HG03095 (cell line): ENCODE results near the gene PRDM4.

Experiments
- ATAC-seq: cut with Tn5 transposase; IDR thresholded peaks from one replicate; pipeline ENCODE4 v1.9.1; 2021; ENCODE audit warnings: moderate library complexity; ENCODE audit not compliant: unreplicated experiment

The PRDM4 gene

DNA sequence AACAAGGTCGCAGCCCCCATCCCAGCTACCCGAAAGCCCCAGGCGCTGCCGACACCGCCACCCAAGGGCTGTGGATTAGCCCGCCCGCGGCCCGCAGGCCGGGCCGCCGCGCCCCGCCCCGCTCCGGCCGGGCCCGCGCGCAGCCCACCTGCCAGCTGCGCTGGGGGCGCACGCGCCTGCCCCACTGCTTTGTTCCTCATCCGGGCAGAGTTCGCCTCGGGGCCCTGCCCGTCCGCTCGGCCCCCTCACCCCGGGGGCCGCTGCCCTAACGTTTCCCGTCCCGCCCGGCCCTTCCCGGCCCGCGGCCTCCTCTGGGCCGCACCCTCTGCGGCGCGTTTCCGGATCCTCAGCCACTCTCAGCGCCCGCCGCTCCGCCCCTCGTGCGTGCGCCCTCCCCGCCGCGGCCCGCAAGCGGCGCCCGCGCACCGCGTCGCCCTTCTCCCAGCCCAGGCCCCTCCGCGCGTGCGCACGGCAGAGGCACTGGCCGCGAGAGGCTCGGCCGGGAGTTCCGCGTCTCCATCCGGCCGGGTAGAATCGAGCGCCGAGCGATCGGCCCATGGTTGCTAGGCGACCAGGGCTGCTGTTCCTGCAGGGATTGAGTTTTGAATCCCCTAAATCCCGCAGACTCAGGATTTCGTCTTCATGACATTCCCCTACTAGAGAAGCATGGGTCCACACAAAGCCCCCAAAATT is at the start of gene PRDM4:
Gene PRDM4 (minus strand): TSS at position 329 of the 693 bp plus-strand sequence. CDS start 622 bp downstream, outside the sequence.
- ATAC-seq = peak; percentile 93

GRCh38 chr12:107807471-107808150 is 46.7 kb upstream of the PRDM4 start:
- no peak for ATAC-seq

DNA sequence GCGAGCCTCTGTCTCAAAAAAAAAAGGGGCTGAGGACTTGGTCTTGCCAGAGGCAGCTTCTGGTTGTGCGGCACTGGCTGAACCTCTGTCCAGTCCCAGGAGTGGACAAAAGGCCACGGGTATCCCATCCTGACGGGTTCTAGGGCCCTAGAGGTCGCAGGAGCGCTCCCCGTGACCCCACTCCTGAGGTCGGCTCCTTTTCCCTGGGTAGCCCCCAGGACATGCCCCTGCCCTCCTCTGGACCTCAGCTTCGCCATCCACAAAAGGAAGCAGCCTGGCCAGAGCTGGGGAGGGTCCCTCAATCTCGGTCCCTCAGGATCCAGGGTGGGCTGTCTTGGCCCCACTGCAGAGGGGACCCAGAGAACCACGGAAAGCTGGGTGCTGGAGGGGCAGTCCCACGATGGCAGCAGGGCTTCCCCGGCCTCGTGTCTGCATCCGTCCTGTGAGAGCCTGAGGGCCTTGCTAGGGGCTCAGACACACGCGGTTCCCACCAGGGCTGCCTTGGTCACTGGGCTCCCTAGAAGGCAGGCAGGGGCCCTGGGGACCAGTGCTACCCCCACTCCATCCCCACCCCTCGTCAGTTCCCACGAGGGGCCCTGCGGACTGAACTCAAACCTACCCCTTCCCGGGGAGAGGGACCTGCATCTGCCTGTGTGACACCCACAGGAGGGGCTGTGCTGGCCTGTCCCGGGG is 44.7 kb upstream of the PRDM4 start:
- ATAC-seq = no peak

GRCh38 chr12:107803092-107803491 is 42.2 kb upstream of the PRDM4 start:
- no peak for ATAC-seq

DNA sequence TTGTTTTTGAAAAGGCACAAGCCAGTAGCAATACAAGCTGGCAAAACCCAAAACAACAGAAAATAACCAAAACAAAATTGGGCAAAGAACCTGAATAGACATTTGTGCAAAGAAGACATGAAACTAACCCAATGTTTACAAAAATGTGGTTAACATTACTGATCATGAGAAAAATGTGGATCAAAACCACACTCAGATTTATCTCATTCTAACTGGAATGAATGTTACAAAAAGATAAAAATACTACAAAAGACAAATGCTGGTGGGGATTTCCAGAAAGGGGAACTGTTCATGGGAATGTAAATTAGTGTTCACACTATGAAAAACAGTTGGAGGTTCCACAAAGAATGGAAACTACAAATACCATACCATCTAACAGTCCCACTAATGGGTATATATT is 40.2 kb upstream of the PRDM4 start:
- ATAC-seq = no peak

DNA sequence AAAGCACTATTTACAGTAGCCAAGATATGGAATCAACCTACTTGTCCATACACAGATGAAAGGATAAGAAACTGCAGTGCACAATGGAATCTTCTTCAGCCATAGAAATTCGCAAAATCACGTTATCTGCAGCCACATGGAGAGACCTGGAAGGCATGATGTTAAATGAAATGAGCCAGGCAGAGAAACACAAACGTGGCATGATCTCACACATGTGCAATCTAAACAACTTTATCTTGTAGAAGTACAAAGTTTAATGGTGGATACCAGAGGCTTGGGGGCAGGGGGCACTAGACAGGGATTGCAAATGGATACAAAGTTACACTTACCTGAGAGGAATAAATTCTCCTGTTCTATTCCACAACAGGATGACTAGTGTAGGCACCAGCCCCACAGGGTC is 37.6 kb upstream of the PRDM4 start:
- no peak for ATAC-seq

GRCh38 chr12:107794451-107794850 is 33.5 kb upstream of the PRDM4 start:
- no peak for ATAC-seq

DNA sequence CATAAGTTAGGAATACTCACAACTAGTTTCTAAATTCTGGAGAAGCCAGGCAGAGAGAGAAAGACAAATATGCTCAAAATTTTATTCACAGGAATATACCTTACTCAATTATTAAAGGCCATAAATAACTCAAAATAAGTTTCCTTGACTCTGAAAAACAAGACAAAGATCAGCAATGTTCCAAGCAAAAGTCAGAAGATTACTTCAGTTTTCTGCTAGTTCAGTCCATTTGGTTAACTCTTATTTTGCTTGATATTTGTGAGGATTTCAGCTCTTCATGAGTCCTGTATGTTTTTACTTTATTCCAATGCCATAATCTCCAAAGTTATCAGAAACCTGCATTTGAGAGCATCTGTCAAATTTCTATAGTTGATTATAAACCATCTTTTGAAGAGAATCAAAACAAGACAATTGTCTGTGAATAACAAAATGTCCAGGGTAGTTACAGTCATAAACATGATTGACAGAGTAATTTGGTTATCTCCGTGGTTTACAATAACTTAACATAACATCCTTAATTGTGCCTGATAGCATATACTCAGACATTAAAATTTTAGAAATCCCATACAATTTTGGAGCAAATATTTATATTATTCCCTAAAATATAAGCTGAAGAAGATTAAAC is 30.6 kb upstream of the PRDM4 start:
- ATAC-seq = no peak

DNA sequence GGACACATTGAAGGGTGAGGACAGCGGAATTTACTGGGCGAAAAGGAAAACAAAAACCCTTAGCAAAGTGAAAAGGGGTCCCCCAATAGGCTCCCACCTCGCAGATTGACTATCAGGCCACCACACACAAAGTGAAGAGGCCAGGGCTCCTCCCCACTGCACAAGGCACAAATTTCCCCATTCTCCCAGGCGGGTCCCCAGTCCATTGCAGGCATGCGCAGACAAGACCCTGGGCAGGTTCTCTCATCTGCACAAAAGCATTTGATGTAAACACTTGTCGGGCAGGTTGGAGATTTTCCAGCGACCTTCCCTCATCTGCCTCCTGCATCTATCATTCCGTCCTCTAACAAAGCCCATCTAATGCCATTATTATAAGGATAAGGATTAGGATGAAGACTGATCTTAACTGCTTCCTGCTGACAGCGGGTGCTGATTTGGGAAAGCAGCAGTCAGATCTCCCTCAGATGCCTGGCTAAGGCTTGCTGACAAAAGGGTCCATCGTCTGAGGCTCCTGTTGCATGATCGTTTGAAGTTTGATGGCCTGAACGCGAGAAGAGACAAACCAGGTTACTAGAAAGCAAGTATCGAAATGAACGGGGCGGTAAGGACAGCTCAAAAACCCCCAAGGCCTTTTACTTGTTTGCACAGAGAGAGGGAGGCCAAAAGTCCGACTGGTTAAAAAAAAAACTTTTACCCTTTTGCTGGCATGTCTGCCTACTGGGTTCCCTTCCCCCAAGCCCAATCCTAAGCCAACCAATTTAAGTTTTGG is 27.9 kb upstream of the PRDM4 start:
- ATAC-seq = no peak

GRCh38 chr12:107788281-107788680 is 27.3 kb upstream of the PRDM4 start:
- ATAC-seq = no peak

GRCh38 chr12:107783406-107784376 is 22.8 kb upstream of the PRDM4 start:
- ATAC-seq = peak; percentile 56

DNA sequence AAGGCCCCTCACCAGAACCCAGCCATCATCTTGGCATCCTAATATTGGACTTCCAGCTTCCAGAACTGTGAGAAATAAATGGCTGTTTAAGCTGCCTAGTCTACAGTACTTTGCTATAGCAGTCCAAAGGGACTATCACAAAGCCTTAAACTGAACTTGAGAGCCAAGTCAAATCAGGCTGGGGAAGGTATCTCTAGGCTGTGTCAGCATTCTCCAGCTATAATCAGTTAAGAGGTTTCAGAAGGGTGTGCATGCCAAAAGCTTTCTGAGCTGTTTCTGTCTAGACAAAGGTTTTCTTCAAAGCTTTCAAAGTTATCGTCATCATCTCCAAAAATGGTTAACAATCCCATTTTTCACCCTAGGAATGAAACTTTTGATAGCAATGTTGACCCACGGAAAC is 21.1 kb upstream of the PRDM4 start:
- no peak for ATAC-seq

GRCh38 chr12:107780298-107780697 is 19.4 kb upstream of the PRDM4 start:
- ATAC-seq = no peak

DNA sequence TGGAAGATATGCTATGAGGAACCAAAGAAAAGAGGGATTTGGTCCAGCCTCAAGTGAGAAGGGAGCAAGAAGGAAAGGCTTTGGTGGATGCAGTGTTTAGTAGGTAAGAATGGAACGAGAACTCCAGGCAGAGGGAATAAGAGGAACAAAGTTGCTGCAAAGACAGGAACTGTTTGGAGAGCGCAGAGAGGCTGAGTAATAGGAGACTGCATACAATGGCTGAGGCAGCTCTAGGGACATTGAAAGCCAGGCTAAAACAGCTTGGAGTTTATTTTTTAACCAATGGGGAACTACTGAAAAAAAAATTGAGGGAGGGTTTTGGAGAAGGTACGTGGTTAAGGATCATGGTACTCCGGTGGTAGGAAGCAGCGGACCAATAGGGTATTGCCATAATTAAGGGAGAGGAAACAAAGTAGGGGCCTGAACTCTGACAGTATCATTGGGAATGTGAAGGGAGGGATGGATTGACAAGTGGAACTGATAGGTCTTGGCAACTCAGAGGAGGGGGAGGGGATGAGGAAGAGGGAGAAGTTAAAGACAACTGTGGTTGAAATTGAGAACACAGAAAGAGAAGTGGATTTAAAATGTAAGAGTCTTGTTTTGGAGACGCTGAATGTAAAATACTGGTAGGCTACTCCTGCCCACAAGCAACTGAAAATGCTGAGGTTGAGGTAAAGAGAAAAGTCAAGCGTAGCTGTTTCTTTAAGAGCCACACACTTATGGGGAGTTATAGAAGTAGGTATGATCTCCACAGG is 18.3 kb upstream of the PRDM4 start:
- ATAC-seq = peak; percentile 64

DNA sequence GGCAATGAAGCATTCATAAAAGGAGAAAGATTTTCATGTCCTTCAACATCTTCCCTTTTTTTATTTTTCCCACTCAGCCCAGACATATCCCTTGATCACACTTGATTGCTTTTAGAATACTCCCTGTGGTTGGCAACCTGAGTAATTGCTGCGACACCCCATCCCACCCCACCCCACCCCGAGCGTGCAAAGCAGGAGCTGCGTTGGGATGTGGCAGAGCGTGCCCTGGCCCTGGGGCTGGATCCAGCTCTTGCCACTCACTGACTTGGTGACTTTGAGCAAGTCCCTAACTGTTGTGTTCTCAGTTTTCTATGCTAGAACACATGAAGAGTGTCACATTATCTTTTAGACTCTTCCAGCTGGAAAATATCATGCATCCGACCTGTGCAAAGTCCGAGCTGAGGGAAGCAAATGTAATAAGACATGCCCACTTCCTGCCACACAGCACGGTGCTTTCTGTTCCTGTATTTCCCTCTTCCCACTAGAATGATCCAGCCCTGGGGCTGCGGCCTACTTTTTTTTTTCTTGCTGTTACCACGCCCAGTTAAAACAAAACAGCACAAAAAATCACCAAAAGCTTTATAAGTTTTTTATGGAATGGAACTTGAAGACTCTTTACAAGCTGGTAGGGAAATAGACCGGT is 17.6 kb upstream of the PRDM4 start:
- no peak for ATAC-seq

DNA sequence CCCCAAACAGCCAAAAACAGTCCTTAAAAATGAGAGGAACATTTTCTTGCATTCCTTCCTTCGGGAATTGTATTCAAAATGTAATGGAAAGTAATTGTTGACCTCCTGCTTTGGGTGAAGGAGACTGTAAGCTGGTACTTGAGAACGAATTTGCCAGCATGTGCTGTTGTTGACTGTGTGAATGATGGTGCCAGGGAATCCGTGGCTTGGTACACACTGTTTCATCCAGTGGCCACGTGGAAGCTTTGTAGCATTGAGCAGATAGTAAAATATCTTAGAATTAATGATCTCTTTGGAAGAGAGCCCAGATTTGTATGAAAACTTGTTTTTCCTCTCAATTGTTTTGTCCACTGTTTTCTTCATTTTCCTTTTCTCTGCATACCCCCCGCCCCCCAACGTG is 15.2 kb upstream of the PRDM4 start:
- ATAC-seq = no peak

GRCh38 chr12:107775093-107775721 is 14.3 kb upstream of the PRDM4 start:
- no peak for ATAC-seq
